H1 (cell line): ENCODE data around the gene FANCL. TPM values are rescaled to one million over a fixed set of nuclear protein-coding genes. Genes with fewer than 3 reads are reported as not detected.

Source experiments
- CTCF ChIP-seq, 3 experiments: IDR thresholded peaks; 1 replicate in 2 of 3; 2 replicates in 1 of 3; pipeline versions ENCODE4 v1.5.1 to v1.6.1; 2011; ENCODE audit warnings: low read length in 3 of 3, mild to moderate bottlenecking in 3 of 3, inconsistent platforms in 2 of 3, low read depth in 1 of 3, moderate library complexity in 1 of 3; ENCODE audit not compliant: insufficient read depth in 1 of 3; ENCODE audit errors: control extremely low read depth in 1 of 3
- polyA plus RNA-seq, 7 experiments: library from polyadenylated mRNA; depleted of rRNA in 3 of 7; stranded (reverse) in 5 of 7; unstranded in 2 of 7; fragments of >200 nt in 5 of 7; fragments of 200-250 nt in 2 of 7; gene quantifications; 1 replicate in 5 of 7; 2 replicates in 1 of 7; 4 replicates in 1 of 7; pipeline versions ENCODE4 v1.2.1 to v1.2.3, GENCODE V29; 2011 to 2013; ENCODE audit warnings: missing spikeins in 2 of 7, mixed read lengths in 2 of 7
- total RNA-seq: library from RNA; stranded (reverse); fragmentation: NEBNext Ultra II Directional; extraction: Animal tissue kit (Norgen Biotek cat#: 25700); gene quantifications from 2 replicates; pipeline ENCODE4 v1.2.1, GENCODE V29; 2021

Gene FANCL
- total and polyA plus RNA-seq, 2 of the 8 experiments (the other 6 are each of a cell fraction or from before 2014, with no cell fraction given), result 38.7 to 55.9 TPM

GRCh38 chr2:58268685-58269084 is 27.6 kb upstream of the FANCL start (continued):
- no peak for TF ChIP-seq CTCF (IDR thresholded peaks at IDR 0.05; ENCODE audit: control extremely low read depth in 1 of 3, insufficient read depth in 1 of 3, low read depth in 1 of 3, low read length in 3 of 3)
